Measurements from ENCODE around the gene NAA40.
A peak's percentile ranks its signal among the peaks of the same experiment; 100 is the strongest.

The NAA40 gene

DNA sequence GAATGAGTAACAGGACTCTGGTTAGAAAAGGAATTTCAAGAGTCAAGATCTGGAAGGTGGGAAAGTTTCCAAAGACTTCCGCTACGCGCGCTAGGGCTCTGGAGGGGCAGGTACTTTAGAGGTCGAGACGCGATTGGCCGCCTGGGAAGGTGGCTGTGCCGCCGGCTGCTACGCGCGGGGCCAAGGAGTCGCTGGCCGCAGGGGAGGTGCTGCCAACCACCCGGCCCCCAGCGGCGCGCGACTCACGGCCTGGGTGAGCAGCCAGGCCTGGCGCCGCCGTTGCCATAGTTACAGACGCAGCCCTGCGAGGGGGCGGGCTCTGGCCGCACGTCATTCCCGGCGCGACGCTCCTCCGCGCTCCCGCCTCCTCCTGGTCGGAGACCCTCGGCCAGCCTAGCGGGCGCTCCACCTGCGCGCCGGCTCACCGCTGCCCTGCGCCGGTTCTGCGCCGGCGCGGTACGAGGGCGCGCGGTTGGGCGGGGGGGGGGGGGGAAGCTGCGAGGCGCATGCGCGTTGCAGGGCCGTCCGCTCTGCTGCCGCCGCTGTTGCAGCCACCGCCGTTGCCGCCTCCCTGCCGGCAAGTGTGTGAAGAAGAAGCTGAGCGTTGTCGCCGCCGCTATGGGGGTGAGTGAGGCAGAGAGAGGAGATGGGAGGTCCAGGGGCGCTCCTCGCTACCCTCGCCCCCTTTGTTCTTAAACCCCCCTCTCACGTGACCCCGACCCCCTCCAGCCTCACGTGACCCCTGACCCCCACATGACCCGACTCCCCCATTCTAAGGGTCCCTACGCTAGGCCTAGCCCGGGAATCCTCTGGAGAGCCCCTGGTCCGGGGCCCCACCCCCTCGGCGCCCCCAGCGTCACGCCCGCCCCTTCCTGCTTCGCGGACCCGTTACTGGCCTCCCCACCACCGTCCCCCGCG, at the start of gene NAA40:
Gene NAA40 (plus strand): TSS at position 524 of the 918 bp plus-strand sequence. CDS start 95 bp downstream, at position 619.
- peak; percentile 90 for DNase-seq

DNA sequence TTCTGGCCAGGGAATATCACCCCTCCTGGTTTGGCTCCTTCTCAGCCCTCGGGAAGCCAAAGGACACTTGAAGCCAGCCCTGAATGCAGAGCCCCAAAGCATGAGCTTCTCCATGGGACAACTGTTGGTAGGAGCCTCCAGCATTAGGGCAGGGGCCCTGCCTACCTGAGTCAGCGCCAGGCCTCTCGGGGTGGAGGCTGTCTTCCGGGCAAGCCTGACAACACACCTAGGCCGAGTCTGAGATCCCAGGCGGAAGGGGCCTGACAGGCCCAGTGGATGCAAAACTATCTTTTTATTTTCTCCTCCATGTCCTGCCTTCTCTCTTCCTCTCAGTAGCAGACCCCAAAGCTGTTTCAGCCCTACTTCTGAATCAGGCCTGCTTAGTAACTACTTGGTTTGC, 49.5 kb upstream of the NAA40 start:
- DNase-seq: no peak

- DNase-seq: no peak
These were observed 48.4 kb upstream of the NAA40 start for GRCh38 chr11:63890368-63890767.

GRCh38 chr11:63892228-63892627, 46.6 kb upstream of the NAA40 start:
- no peak for DNase-seq

GRCh38 chr11:63893355-63893754, 45.4 kb upstream of the NAA40 start:
- no peak for DNase-seq

DNA sequence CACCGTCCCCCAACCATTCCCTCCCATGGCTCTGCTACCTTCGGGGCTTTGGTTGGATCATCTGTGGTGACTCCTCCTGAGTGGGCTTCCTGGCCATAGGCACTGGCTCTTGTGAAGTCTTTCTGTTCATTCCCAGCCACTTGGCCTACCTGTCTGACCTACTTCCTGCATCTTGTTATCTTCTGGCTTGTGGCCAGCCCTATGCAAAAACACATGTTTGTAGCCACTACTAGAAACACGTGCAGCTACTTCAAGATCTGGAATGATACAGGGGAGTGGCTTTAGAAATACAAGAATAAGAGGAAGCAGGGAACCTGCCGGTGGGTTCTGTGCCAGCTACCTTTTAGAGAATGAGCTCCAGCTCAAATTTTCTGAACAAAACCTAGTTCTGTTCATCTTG, 42.7 kb upstream of the NAA40 start:
- DNase-seq: no peak

- DNase-seq: no peak
These were observed 41.2 kb upstream of the NAA40 start for GRCh38 chr11:63897459-63898146.

DNA sequence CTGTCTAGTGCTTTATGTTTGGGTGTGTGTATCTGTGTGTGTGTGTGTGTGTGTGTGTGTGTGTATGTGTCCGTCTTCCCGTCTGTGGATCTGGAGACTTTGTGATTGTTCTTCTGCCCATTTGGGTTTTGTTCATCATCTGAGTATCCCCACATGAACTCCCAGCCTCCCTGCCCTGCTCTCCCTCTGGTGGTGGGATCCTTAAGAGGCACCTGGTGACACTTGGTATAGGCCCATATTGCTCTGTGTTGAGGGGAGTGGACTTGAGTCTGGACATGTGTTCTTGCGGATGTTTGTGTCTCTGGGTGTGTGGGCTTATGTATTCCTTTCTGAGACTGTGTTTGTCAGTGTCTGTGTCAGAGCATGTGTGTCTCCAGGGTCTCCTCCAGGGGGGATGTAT, 37.1 kb upstream of the NAA40 start:
- no peak for DNase-seq

- DNase-seq: no peak
These were observed 34.9 kb upstream of the NAA40 start for GRCh38 chr11:63903884-63904283.

DNA sequence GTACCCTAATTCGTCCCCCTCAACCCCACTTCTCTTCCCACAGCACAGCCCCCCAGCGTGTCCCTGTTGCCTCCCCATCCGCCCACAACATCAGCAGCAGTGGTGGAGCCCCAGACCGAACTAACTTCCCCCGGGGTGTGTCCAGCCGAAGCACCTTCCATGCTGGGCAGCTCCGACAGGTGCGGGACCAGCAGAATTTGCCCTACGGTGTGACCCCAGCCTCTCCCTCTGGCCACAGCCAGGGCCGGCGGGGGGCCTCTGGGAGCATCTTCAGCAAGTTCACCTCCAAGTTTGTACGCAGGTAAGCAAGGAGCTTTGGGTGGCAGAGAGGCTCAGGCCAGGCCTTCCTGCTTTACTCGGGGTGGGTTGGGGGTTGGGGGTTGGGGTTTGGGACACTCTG, 34.1 kb upstream of the NAA40 start:
- no peak for DNase-seq

DNA sequence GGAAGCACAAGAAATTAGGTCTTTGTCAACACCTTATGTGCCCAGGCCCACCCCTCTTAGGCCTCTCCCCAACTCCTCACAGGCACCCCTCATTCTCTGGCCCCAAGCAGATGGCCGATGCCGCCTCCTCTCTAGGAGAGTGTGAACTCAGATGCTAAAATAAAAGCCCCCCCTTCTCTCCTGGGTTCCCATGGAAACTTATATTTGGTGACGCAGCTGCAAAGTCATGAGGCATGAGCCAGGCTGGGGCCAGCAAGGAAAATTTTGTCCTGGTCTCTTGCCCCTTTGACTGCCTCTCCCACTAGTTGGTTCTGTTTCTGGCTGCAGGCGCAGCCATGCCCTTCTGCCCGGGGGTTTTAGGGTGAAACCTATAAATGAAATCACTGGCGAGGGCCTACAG, 33.6 kb upstream of the NAA40 start:
- no peak for DNase-seq

DNA sequence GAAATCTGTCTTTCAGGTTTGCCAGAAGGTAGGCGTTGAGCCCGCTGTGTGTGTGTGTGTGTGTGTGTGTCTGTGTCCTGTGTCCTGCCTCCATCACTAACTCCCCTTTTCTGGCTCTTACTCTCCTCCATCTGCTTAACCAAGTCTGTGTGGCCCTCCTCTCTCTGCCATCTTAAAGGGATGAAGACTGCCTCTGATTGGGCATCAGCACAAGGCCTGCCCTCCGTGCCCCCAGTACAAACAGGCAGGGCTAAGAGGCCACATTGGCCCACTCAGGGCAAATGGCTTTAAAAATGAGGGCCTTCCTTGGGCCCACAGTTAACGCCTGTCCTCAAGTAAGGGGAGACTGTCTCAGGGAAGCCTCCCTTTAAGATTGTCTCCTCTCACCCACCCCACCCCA, 32.7 kb upstream of the NAA40 start:
- DNase-seq: no peak

DNA sequence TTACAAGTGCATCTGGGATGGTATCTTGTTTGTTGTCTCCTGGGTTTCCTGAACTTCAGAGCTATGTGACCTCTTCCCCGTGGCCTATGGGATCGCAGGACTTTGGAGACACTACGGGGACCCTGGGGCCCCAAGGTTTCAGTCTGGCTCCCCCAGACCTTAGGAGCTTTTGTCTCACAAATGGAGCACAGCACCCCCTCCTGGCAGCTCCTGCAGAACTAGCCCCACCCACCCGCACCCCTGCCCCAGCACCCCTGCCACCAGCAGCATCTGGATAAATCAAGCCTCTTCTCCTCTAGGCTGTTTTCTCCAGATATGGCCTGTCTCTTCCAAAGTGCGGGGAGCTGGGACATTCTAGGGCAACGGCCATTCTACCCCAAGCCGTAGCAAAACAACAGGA, 32.2 kb upstream of the NAA40 start:
- no peak for DNase-seq

- no peak for DNase-seq
These were observed 31.7 kb upstream of the NAA40 start for GRCh38 chr11:63907063-63907462.

GRCh38 chr11:63907808-63908530, 30.8 kb upstream of the NAA40 start:
- DNase-seq: no peak

DNA sequence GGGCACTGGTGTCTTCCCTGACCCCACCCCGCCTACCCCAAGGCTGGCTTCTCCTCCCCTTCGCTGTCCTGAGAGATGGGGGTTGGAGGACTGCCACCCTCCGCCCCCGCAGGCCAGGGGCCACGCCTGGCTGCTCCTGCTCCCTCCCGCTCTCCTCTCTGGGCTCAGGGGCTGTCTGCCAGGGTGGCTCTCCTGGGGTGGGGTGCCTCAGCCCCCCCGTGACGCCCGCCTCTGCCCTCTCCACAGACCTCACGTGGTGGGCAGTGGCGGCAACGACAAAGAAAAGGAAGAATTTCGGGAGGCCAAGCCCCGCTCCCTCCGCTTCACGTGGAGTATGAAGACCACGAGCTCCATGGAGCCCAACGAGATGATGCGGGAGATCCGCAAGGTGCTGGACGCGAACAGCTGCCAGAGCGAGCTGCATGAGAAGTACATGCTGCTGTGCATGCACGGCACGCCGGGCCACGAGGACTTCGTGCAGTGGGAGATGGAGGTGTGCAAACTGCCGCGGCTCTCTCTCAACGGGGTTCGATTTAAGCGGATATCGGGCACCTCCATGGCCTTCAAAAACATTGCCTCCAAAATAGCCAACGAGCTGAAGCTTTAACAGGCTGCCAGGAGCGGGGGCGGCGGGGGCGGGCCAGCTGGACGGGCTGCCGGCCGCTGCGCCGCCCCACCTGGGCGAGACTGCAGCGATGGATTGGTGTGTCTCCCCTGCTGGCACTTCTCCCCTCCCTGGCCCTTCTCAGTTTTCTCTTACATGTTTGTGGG, 30.0 kb upstream of the NAA40 start:
- DNase-seq: no peak

DNA sequence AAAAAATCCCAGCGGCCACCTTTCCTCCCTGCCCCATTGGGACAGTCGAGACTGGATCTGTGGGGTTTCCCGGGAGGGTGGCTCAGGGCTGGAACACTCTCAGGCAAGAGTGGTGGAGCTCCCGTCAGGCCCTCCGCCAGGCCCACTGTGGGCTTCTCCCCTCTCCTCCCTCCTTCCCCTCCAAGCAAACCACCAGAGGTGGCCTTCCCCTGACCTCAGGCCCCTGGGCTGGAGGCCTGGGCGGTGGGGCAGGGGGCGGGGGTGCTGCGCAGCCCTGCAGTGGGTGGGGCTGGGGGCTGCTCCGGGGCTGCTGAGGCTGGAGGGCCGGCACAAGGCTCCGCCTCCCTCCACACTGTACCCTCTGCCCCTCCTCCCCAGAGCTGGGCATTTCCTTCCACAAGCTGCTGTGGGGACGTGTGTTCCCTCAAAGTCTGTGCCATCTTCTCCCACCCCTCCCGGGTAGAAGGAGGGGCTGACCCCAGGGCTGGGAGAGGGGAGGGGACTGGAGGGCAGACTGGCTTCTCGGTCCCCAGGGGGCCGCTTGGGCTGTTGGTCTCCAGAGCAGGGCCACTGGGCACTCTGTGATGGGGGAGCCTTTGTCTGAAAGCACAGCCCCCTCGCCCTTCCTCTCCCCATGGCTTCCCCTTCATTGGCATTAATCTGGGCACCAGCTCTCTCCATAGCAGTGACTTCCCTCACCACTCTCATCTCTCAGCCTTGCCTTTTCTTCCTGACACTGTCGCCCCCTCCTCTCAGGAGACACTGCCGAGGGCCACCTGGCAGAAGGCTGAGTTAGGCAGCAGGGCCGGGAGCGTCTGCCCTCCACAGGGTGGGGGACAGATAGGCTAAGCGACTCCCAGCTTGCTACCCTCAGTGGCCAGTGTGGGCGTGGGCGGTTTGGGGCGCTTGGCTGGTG, 29.0 kb upstream of the NAA40 start:
- DNase-seq: no peak

GRCh38 chr11:63910675-63911074, 28.1 kb upstream of the NAA40 start:
- DNase-seq: no peak

GRCh38 chr11:63911440-63911839, 27.4 kb upstream of the NAA40 start:
- DNase-seq: no peak

GRCh38 chr11:63911876-63912275, 26.9 kb upstream of the NAA40 start:
- DNase-seq: no peak

DNA sequence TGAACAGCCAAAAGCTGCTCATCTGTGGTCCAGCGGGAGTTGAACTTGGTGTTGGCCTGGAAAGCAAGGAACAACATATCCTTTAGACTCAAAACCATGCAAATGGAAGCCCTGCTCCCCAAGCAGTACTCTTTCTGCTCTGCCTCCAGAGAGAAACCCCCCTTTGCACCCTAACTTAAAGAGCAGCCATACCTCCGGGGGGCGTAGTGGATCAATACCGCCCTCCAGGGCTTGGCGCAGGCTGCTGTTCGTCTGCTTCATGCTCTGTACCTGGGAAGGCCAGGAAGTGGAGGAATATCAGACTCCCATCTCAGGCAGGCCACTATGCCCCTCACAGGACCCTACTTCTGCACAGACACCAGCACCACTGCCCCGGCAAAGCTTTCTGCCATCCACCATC, 26.1 kb upstream of the NAA40 start:
- no peak for DNase-seq

All from midbrain (tissue), 1 donor.